Omental fat pad (tissue), 4 donors: Measurements from ENCODE around the gene TLL2. TPM values are rescaled to one million over a fixed set of nuclear protein-coding genes. Genes with fewer than 3 reads are reported as not detected.

Experiments
- ATAC-seq: fragments of 150-250 bp; one replicate; pipeline ENCODE4 v1.9.1; 2016; ENCODE audit warnings: mild to moderate bottlenecking, moderate library complexity; ENCODE audit not compliant: low FRiP score
- DNase-seq: peaks from one replicate; pipeline ENCODE4 v3.0.0-alpha.2; 2019; ENCODE audit warnings: low spot score
- CTCF ChIP-seq, 3 donors: fragments of 450-650 bp; IDR thresholded peaks; one replicate each; pipeline ENCODE4 v1.5.1; 2016 to 2017; ENCODE audit warnings: antibody characterized with exemption in 3 of 3, mild to moderate bottlenecking in 3 of 3, moderate library complexity in 2 of 3
- total RNA-seq, 4 donors: library from RNA; depleted of rRNA; stranded (reverse); fragments of >200 nt; gene quantifications; one replicate each; pipeline ENCODE4 v1.1.0, GENCODE V29; 2016

Gene TLL2
- total RNA-seq, 4 donors from 2014 or later = 0.16 TPM; not detected in 3

- ATAC-seq (no peak), DNase-seq (no peak)
- TF ChIP-seq CTCF (IDR thresholded peaks at IDR 0.05) = no peak
These were observed 28.2 kb upstream of the TLL2 start for GRCh38 chr10:96541921-96542320.

GRCh38 chr10:96540240-96540639, 26.5 kb upstream of the TLL2 start:
- DNase-seq (no peak), ATAC-seq (no peak)
- no peak for TF ChIP-seq CTCF (IDR thresholded peaks at IDR 0.05)

- no peak for DNase-seq
- TF ChIP-seq CTCF (IDR thresholded peaks at IDR 0.05) = no peak
- ATAC-seq = no peak
These were observed 25.0 kb upstream of the TLL2 start for GRCh38 chr10:96538683-96539082.

- DNase-seq = no peak
- ATAC-seq = no peak
- TF ChIP-seq CTCF (IDR thresholded peaks at IDR 0.05) = no peak
These were observed 22.4 kb upstream of the TLL2 start for GRCh38 chr10:96536129-96536528.

- TF ChIP-seq CTCF (IDR thresholded peaks at IDR 0.05) = no peak
- DNase-seq (no peak), ATAC-seq (no peak)
These were observed 18.8 kb upstream of the TLL2 start for GRCh38 chr10:96532523-96532922.

GRCh38 chr10:96529634-96530279, 16.0 kb upstream of the TLL2 start:
- DNase-seq (no peak), ATAC-seq (no peak)
- no peak for TF ChIP-seq CTCF (IDR thresholded peaks at IDR 0.05)

- DNase-seq (no peak), ATAC-seq (no peak)
- no peak for TF ChIP-seq CTCF (IDR thresholded peaks at IDR 0.05)
These were observed 11.0 kb upstream of the TLL2 start for GRCh38 chr10:96524741-96525140.
